HL-60/S4 (cell line): ENCODE results near the gene RPS6KA1.
"Not testable (repeated sequence)": the region's sequence is repeated elsewhere in the genome, so short reads cannot be mapped to it uniquely, and the experiment has no call there.

Source experiments
- in situ Hi-C: fragments of 300-500 bp; cut with MboI; formaldehyde crosslinking; loops from 2 replicates; pipeline ENCODE4 v1.14.3; 2022; ENCODE audit warnings: low sequenced_read_pairs

RPS6KA1 gene

GRCh38 chr1:26585471-26585870 lies 55.9 kb downstream of the RPS6KA1 start:
- in situ Hi-C loops = no loop called here

- in situ Hi-C loops = loop anchor here (10.0 kb wide), 1 partner anchor 291 kb away; no protein-coding TSS in a partner anchor
Measured at GRCh38 chr1:26593385-26593784, 63.8 kb downstream of the RPS6KA1 start.

- in situ Hi-C loops = loop anchor here (10.0 kb wide), 1 partner anchor 290 kb away; no protein-coding TSS in a partner anchor
Measured at GRCh38 chr1:26594593-26594992, 65.0 kb downstream of the RPS6KA1 start.

GRCh38 chr1:26597629-26598039 lies 68.1 kb downstream of the RPS6KA1 start:
- in situ Hi-C loops = loop anchor here (10.0 kb wide), 1 partner anchor 287 kb away; no protein-coding TSS in a partner anchor

GRCh38 chr1:26598890-26599289 lies 69.3 kb downstream of the RPS6KA1 start:
- in situ Hi-C loops = loop anchor here (10.0 kb wide), 1 partner anchor 286 kb away; no protein-coding TSS in a partner anchor

GRCh38 chr1:26602378-26602959 lies 72.9 kb downstream of the RPS6KA1 start:
- in situ Hi-C loops = no loop called here

- in situ Hi-C loops = no loop called here
Measured at GRCh38 chr1:26603856-26604255, 74.3 kb downstream of the RPS6KA1 start.

GRCh38 chr1:26607186-26607585 lies 77.6 kb downstream of the RPS6KA1 start:
- in situ Hi-C loops = loop anchor here (5.0 kb wide), 1 partner anchor 190 kb away; no protein-coding TSS in a partner anchor

- in situ Hi-C loops = loop anchor here (5.0 kb wide), 1 partner anchor 188 kb away; no protein-coding TSS in a partner anchor
Measured at GRCh38 chr1:26608895-26609294, 79.3 kb downstream of the RPS6KA1 start.

GRCh38 chr1:26610781-26611180 lies 81.2 kb downstream of the RPS6KA1 start:
- in situ Hi-C loops = no loop called here

GRCh38 chr1:26612627-26613026 lies 83.1 kb downstream of the RPS6KA1 start:
- in situ Hi-C loops = not testable (repeated sequence)

- in situ Hi-C loops = no loop called here
Measured at GRCh38 chr1:26614655-26615411, 85.3 kb downstream of the RPS6KA1 start.

GRCh38 chr1:26616881-26617280 lies 87.3 kb downstream of the RPS6KA1 start:
- in situ Hi-C loops = no loop called here

- in situ Hi-C loops = no loop called here
Measured at GRCh38 chr1:26618561-26618960, 89.0 kb downstream of the RPS6KA1 start.
